Stimulated activated CD8-positive, alpha-beta memory T cell treated with anti-CD3 and anti-CD28 coated beads, Interleukin-15, amount 100 ng/mL, for 48 hours (primary cell): ENCODE data around the gene CELA3B.
"Not testable (repeated sequence)": the region's sequence is repeated elsewhere in the genome, so short reads cannot be mapped to it uniquely, and the experiment has no call there.

Experiments used
- DNase-seq, 2 donors: peaks; one replicate each; pipeline ENCODE4 v3.0.0-alpha.2; 2020; ENCODE audit warnings: low read depth in 2 of 2

The CELA3B gene

GRCh38 chr1:21944733-21945073, 32.1 kb upstream of the CELA3B start:
- DNase-seq: no peak

GRCh38 chr1:21946836-21947587, 29.8 kb upstream of the CELA3B start:
- DNase-seq: no peak

- DNase-seq: no peak
Observed at GRCh38 chr1:21950734-21951133, 26.1 kb upstream of the CELA3B start.

- DNase-seq: no peak
Observed at GRCh38 chr1:21951226-21951870, 25.5 kb upstream of the CELA3B start.

GRCh38 chr1:21952786-21953520, 23.9 kb upstream of the CELA3B start:
- no peak for DNase-seq

- no peak for DNase-seq
Observed at GRCh38 chr1:21955058-21955457, 21.8 kb upstream of the CELA3B start.

GRCh38 chr1:21955501-21956281, 21.1 kb upstream of the CELA3B start:
- no peak for DNase-seq

GRCh38 chr1:21956720-21957552, 19.9 kb upstream of the CELA3B start:
- DNase-seq: peak in 1 of 2 donors; percentile 17

- no peak for DNase-seq
Observed at GRCh38 chr1:21961337-21961736, 15.5 kb upstream of the CELA3B start.

GRCh38 chr1:21961799-21962198, 15.0 kb upstream of the CELA3B start:
- DNase-seq: no peak

- peak; percentile 55 to 59 for DNase-seq
Observed at GRCh38 chr1:21963477-21964217, 13.2 kb upstream of the CELA3B start.

- DNase-seq: no peak
Observed at GRCh38 chr1:21966247-21967000, 10.4 kb upstream of the CELA3B start.

GRCh38 chr1:21967216-21967615, 9.6 kb upstream of the CELA3B start:
- DNase-seq: not testable (repeated sequence)

- DNase-seq: not testable (repeated sequence)
Observed at GRCh38 chr1:21969066-21969465, 7.8 kb upstream of the CELA3B start.

- not testable (repeated sequence) for DNase-seq
Observed at GRCh38 chr1:21970523-21970922, 6.3 kb upstream of the CELA3B start.

GRCh38 chr1:21972973-21973441, 3.8 kb upstream of the CELA3B start:
- DNase-seq: not testable (repeated sequence)

GRCh38 chr1:21973948-21974347, 2.9 kb upstream of the CELA3B start:
- DNase-seq: not testable (repeated sequence)

- DNase-seq: not testable (repeated sequence)
Observed at GRCh38 chr1:21974699-21975098, 2.1 kb upstream of the CELA3B start.

- DNase-seq: not testable (repeated sequence)
Observed at GRCh38 chr1:21975296-21975695, 1.5 kb upstream of the CELA3B start.
